ENCODE measurements around the gene TM6SF1.

- no peak for TF ChIP-seq CTCF (IDR thresholded peaks at IDR 0.05; ENCODE audit: insufficient read depth, low read depth, low read length)
- TF ChIP-seq EZH2 (IDR thresholded peaks at IDR 0.05; ENCODE audit: insufficient read depth, low read length): no peak
Observed at GRCh38 chr15:83063551-83063950, 43.9 kb upstream of the TM6SF1 start.

All from astrocyte (in vitro differentiated cells and primary cell).